Activated CD8-positive, alpha-beta memory T cell treated with anti-CD3 and anti-CD28 coated beads for 24 hours (primary cell): ENCODE measurements around the gene CHD2.

ENCODE experiments used
- DNase-seq: peaks from one replicate; pipeline ENCODE4 v3.0.0-alpha.2; 2020

The CHD2 gene

DNA sequence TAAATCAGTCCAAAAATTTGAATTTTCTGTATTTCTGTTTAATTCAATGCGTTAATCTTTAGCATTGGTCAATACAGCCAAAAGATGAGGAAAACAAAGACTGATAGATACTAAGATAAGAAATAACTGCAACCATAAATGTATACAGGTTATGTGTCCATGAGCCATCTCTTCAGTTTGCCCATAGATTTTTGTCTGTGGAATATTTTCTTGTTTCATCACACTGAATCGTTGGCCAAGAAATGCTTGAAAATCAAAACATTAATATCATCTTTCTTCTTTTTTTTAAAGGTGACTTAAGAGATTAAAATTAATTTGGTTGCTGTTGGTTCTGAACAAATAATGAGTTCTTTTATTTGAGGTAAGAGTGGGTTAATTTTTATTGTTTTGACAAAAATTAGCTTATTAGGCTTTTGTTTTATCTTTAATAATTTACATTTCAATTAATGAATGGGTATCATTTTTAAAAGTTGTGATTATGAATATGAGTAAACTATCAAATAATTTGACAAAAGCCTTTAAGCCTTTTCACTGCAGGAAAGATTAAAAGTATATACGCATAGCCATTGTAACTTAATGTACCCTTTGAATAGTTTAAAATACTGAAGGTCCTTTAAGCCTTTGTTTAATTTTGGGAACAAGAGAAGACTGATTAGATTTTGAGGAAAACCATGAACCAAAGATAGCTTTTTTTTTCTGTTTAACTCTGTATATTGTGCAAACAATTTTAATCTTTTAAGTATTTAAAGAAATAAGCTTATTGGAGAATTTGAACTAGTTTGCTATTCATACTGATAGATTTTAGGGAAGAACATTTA, 14.7 kb upstream of the CHD2 start:
- DNase-seq, result no peak

DNA sequence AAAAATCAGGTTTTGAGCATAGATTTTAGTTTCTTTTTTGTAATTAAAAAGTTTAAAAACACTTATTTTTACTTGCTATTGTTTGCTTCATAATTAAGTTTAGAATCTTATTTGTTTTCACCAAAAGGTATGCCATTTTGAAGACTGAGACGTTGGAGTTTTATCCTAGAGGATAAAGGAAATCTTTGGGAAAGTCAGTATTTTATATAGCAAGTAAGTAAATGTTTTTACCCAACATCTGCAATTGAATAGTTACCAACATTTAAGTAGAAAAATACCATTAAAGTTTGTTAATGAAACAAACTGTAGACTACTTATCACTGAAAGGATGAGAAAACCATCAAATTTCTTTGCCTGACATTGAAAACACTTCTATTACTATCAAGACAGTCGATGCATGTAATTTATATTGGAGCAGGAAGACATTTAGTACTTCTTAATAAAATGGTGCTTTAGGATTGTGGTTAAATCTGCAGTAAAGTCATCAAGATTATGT, 14.0 kb upstream of the CHD2 start:
- DNase-seq, result no peak

GRCh38 chr15:92886815-92887214, 13.3 kb upstream of the CHD2 start:
- DNase-seq, result no peak

- no peak for DNase-seq
These were observed 12.3 kb upstream of the CHD2 start for GRCh38 chr15:92887869-92888268.

DNA sequence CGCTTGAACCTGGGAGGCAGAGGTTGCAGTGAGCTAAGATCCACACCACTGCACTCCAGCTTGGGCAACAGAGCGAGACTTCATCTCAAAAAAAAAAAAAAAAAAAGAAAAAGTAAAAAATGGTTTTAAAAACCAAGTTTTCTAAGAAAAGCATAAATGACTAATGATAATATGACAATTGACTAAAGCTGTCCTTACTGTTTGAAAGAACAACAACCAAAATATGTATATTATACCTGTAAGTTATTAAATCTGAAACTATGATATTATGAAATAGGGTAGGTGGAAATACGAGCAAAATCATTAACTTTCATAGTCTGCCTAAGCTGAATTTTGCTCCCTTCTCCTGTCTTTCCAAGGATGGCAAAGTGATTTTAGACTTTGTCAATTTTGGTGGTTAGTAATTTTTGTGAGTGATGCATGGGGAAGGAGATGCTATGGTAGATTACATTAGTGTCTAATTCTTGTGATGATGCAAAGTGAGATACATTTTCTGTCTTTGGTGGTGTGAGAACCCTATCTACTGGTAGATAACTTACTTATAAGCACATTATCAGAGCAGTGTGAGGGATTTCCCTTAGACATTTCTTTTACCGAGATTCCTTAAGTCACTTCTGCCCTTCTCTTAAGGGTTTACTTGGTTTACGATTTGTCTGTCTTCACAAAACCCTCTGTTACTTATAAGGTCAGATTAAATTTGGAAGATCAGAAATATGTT, 10.6 kb upstream of the CHD2 start:
- DNase-seq, result no peak

DNA sequence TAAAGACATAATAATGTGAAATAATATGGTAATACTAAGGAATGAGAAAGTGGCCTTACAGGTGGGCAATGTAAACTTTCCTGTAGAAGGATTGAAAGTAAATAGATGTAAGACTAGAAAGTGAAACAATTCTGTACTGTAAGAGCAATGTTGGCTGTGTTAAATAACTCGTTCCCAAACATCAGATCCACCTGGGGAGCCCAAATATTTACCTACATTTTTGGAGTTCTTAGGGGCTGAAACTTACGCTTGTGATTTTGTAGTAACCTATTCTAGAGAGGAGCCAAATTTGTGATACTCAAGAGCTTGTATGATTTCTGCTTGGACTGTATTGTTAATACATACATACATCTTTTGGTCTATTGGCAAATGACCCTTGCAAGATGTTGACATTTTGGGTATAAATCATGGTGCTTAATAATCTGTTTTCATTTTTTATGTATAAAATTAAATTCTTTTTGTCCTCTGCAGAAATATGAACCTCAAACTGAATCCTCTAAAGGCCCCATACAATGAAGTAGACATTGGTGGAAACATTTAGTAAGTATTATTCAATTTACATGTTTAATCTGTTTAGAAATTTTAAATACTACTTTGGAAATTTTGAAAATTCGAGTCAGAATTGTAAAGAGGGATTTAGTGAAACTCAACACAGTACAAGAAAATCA, 8.5 kb upstream of the CHD2 start:
- DNase-seq, result no peak

DNA sequence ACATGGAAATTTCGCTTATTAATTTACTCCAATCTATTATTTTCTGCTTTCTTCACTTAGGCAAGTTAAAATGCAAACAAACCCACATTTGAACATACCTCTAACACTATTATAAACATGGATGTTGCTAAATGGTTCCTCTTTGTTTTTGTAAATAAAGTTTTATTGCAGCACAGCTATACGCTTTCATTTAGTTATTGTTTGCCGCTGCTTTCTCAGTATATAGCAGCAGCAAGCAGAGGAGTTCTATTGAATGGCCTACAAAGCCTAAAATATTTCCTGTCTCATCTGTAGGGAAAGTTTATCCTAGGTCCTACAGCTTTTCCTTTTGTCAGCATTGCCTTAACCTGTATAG, 7.9 kb upstream of the CHD2 start:
- no peak for DNase-seq

GRCh38 chr15:92893200-92893599, 6.9 kb upstream of the CHD2 start:
- no peak for DNase-seq

DNA sequence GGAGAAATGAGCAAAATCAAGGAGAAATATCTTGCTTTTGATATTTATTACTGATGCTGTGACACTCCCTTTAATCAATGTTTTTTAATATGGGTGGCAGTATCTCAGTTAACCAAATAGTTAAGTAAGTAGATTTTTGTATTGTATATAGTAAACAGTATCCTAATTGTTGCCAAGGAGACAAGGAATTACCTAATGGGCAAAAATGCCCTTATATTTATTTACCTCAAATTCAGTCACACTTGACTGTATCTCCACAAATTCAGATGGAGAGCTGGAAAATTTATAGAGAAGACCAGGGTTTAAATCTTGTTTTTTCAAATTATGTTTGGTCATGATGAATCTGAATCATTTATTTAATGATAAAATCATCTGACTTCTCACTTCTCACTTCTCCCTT, 3.6 kb upstream of the CHD2 start:
- no peak for DNase-seq

- DNase-seq, result no peak
These were observed 2.5 kb upstream of the CHD2 start for GRCh38 chr15:92897620-92898019.

- no peak for DNase-seq
These were observed 1.0 kb upstream of the CHD2 start for GRCh38 chr15:92898988-92899582.

DNA sequence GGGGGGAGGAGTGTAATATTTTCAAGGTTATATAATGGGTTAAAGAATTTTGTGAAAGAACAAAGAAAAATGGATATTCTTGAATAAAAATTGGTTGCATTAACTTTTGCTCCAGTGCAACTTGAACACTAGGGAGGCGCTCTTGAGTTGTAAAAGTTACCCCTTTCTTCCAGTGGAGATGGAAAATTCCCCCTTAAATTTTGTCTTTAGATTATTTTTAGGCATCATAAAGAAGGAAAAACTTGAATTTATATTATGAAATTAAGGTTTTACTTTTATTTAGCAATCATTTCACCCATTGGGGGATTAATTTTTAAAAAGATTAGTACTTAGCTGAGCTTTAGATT, 550 bp upstream of the CHD2 start:
- no peak for DNase-seq

- DNase-seq, result no peak
These were observed 577 bp downstream of the CHD2 start for GRCh38 chr15:92900731-92901071.

DNA sequence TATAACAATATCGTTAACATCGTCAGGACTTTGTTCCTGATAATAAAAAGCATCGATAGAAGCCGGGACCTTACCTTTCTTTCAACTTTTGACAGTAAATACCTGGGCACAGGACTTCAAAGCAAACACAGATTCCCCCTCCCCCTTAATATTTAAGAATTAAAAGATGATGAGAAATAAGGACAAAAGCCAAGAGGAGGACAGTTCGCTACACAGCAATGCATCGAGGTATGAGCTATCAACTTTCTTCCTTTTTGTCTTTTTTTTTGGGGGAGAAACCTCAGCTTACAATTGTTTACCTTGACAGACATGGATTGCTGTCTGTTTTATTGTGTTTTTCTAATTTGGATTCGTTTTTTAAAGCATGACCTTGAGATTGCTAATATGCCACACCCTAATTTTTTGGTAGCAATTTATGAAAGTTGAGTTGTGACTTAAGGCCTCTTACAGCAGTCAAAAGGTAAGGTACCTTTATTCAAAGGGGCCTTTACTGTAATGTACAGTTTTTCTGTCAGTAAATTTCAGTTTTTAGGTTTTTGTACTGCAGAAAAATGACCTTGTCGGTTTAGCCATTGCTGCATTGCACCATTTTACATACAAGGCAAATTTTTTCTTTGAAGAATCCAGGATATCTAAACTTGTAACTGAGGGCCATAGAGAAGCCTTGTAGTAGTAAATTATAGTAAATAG, 1.1 kb downstream of the CHD2 start:
- DNase-seq, result no peak

- DNase-seq, result no peak
These were observed 1.9 kb downstream of the CHD2 start for GRCh38 chr15:92901995-92902394.

GRCh38 chr15:92902737-92903593, 2.8 kb downstream of the CHD2 start:
- no peak for DNase-seq

DNA sequence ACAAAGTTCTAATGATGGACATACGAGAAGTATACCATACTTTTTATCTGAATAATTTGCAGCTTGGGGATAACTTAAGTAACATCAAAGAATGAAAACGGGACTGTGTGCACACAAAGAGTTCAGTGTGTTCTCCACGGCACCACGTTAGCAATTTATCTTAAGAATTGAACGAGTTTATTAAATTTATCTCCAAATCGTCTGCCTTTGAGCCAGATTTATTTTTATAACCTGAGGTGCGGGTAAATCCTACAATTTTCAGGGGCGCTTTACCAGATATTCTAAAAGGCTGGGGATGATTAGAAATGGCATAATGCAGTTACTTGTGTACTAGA, 3.5 kb downstream of the CHD2 start:
- no peak for DNase-seq

- peak; percentile 99 for DNase-seq
These were observed 4.0 kb downstream of the CHD2 start for GRCh38 chr15:92903966-92904721.

DNA sequence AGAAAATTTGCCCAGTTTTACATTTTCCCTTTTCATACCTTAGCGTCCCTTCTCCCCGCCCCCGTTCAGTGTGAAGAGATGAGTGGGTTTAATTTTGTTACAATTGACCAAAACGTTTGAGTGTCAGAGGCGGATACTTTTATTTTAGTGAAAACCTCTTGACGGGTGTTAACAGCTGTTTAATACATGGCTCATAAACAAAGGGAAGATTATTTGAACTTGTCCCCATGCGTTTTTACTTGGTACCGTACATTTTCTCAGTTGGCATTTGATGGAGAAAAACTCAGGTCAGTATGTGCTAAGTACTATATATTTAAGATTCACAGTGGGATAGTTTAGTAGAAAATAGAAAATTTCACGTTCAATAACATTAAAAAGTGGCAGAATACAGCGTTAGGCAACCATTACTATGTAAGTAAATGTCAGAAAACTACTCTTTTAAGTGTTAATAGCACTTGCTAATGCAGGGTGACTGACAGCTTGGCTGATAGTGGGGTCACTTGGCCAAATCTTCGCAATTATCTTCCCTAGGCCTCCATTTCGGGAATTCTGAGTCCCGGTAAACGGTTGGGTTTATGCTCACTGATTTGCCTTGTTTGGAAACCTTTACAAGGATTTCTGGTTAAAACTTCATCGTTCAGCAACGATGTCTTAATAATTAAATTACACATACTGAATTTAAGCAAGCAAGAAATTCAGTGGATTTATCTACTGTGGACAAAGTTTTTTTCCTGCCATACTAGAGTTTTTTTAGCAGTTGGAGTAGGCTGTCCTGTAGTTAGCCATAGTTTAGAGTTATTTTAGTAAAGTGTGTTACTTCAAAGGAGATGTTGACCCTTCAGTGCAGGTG, 4.8 kb downstream of the CHD2 start:
- no peak for DNase-seq

GRCh38 chr15:92906020-92906419, 5.9 kb downstream of the CHD2 start:
- no peak for DNase-seq
